HG02678 (cell line): ENCODE data around the gene USP17L20.
"Not testable (repeated sequence)": the region's sequence is repeated elsewhere in the genome, so short reads cannot be mapped to it uniquely, and the experiment has no call there.

Source experiments
- ATAC-seq: cut with Tn5 transposase; IDR thresholded peaks from one replicate; pipeline ENCODE4 v1.9.1; 2021; ENCODE audit warnings: mild to moderate bottlenecking, moderate library complexity; ENCODE audit not compliant: unreplicated experiment

The USP17L20 gene

GRCh38 chr4:9257824-9258223, at the start of gene USP17L20:
USP17L20 (plus strand) TSS chr4:9258124; CDS start chr4:9258124, 0 bp downstream.
- ATAC-seq, result not testable (repeated sequence)

GRCh38 chr4:9210357-9210756, 47.6 kb upstream of the USP17L20 start, which contains the start of gene USP17L10:
USP17L10 (plus strand) TSS chr4:9210657; CDS start chr4:9210657, 0 bp downstream.
- not testable (repeated sequence) for ATAC-seq

GRCh38 chr4:9214701-9215100, 43.2 kb upstream of the USP17L20 start:
- ATAC-seq, result not testable (repeated sequence)

GRCh38 chr4:9215105-9215504, 42.8 kb upstream of the USP17L20 start, which contains the start of gene USP17L11:
USP17L11 (plus strand) TSS chr4:9215405; CDS start chr4:9215405, 0 bp downstream.
- ATAC-seq, result not testable (repeated sequence)

- ATAC-seq, result not testable (repeated sequence)
These were observed 38.1 kb upstream of the USP17L20 start, which contains the start of gene USP17L12 for GRCh38 chr4:9219852-9220251. USP17L12 (plus strand) TSS chr4:9220152; CDS start chr4:9220152, 0 bp downstream.

- ATAC-seq, result not testable (repeated sequence)
These were observed 33.3 kb upstream of the USP17L20 start, which contains the start of gene USP17L13 for GRCh38 chr4:9224596-9224995. USP17L13 (plus strand) TSS chr4:9224896; CDS start chr4:9224896, 0 bp downstream.

- not testable (repeated sequence) for ATAC-seq
These were observed 27.7 kb upstream of the USP17L20 start for GRCh38 chr4:9230249-9230648.

- ATAC-seq, result not testable (repeated sequence)
These were observed 23.8 kb upstream of the USP17L20 start, which contains the start of gene USP17L15 for GRCh38 chr4:9234085-9234484. USP17L15 (plus strand) TSS chr4:9234385; CDS start chr4:9234385, 0 bp downstream.

GRCh38 chr4:9238461-9238860, 19.5 kb upstream of the USP17L20 start:
- ATAC-seq, result not testable (repeated sequence)

GRCh38 chr4:9243579-9243978, 14.3 kb upstream of the USP17L20 start, which contains the start of gene USP17L17:
USP17L17 (plus strand) TSS chr4:9243879; CDS start chr4:9243879, 0 bp downstream.
- ATAC-seq, result not testable (repeated sequence)

GRCh38 chr4:9247953-9248680, 9.8 kb upstream of the USP17L20 start, which contains the start of gene USP17L18:
USP17L18 (plus strand) TSS chr4:9248630; CDS start chr4:9248630, 0 bp downstream.
- not testable (repeated sequence) for ATAC-seq

- ATAC-seq, result not testable (repeated sequence)
These were observed 4.8 kb upstream of the USP17L20 start, which contains the start of gene USP17L19 for GRCh38 chr4:9253078-9253477. USP17L19 (plus strand) TSS chr4:9253378; CDS start chr4:9253378, 0 bp downstream.

- not testable (repeated sequence) for ATAC-seq
These were observed 4.6 kb downstream of the USP17L20 start, which contains the start of gene USP17L21 for GRCh38 chr4:9262572-9262971. USP17L21 (plus strand) TSS chr4:9262872; CDS start chr4:9262872, 0 bp downstream.

GRCh38 chr4:9267319-9267718, 9.4 kb downstream of the USP17L20 start, which contains the start of gene USP17L22:
USP17L22 (plus strand) TSS chr4:9267619; CDS start chr4:9267619, 0 bp downstream.
- not testable (repeated sequence) for ATAC-seq

- not testable (repeated sequence) for ATAC-seq
These were observed 13.8 kb downstream of the USP17L20 start for GRCh38 chr4:9271719-9272118.
